ENCODE results near the gene FEN1.

- TF ChIP-seq POLR2A (IDR thresholded peaks at IDR 0.05) (no peak), CTCF (IDR thresholded peaks at IDR 0.05) (no peak)
These were observed 40.8 kb downstream of the FEN1 start for GRCh38 chr11:61833471-61833870.
